Measurements from ENCODE around the gene TLCD1. TPM values are rescaled to one million over a fixed set of nuclear protein-coding genes. Genes with fewer than 3 reads are reported as not detected.

The TLCD1 gene
- total and polyA plus RNA-seq, 10 of the 15 experiments (the other 5 are each of a cell fraction or from before 2014, with no cell fraction given), result 2.9 to 19.8 (median 7.7) TPM

DNA sequence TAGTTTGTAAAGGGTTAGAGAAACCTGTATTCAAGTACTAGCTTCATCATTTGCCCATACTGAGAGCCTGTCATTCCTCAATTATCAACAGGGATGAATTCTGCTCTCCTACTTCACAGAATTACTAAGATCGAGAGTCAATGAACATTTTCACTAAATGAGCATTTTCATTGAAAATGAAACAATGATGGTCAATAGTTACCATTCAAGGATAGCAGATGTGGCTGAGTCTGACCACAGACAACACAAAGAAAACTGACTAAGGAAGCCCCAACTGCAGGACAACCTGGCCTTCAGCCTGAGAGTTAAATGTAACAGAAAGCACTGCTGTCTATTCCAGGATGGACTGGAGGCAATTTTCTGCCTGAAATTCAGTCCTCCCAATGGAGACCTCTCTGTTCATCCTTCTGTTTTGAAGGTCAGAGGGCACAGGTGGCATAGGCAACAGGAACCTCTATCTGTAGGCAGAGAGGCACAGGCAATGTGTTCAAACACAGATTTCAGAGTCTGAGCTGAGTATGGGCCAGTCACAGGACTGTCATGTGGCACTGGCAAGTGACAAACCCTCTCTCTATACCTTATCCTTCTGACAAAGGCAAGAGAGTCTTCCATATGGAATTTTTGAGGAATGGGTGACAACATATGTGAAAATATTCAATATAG, 37.2 kb upstream of the TLCD1 start:
- Histone ChIP-seq H3K79me2 (ENCODE audit: control insufficient read depth, insufficient read depth, low read length) (no peaks in the 10 kb centered on the region), H3K4me3 (no peak overlapping the region), H2AFZ (ENCODE audit: control insufficient read depth, low read depth, low read length) (no peak overlapping the region), H3K27me3 (replicated peaks in 1 of 2; ENCODE audit: control insufficient read depth in 2 of 2, insufficient read depth in 2 of 2, low read length in 1 of 2) (no peaks in the 10 kb centered on the region), H3K4me2 (ENCODE audit: control insufficient read depth, insufficient read depth) (peak overlapping the region; percentile 59), H3K9ac (ENCODE audit: control insufficient read depth, insufficient read depth, low read length) (no peak overlapping the region; the same call in 1 of the 2 replicates), H3K36me3 (ENCODE audit: control insufficient read depth in 2 of 2, insufficient read depth in 2 of 2, low read length in 1 of 2) (peaks cover 11 to 25% of the 10 kb centered on the region in 2 experiments), H3K4me1 (ENCODE audit: control insufficient read depth, insufficient read depth, low read length) (peaks cover 15% of the 10 kb centered on the region), H4K20me1 (ENCODE audit: control insufficient read depth, insufficient read depth) (no peaks in the 10 kb centered on the region; the same call in 1 of the 2 replicates), H3K27ac (ENCODE audit: control insufficient read depth, insufficient read depth) (peak overlapping the region; percentile 48), H3K9me3 (replicated peaks; ENCODE audit: control insufficient read depth, insufficient read depth, low read length) (no peaks in the 10 kb centered on the region)
- CTCF ChIA-PET, result interaction anchor here (0.6 to 7.3 kb wide), 60 partner anchors 10 to 354 kb away, joined by 3 to 175 read pairs (median 8); partner anchors contain the start of genes DHRS13, ERAL1, FAM222B and FLOT2
- in situ Hi-C loops (cut with MboI), result no loop called here
- DNase-seq (ENCODE audit: low read depth, low spot score) (no peak), FAIRE-seq (peak; percentile 86), ATAC-seq (peak; percentile 92)
- 6% methylated on average over 1 of the region's 1 CpG for WGBS (ENCODE audit: insufficient coverage, insufficient replicate concordance, low lambda C conversion rate, missing lambda C conversion rate)
- SMC1A ChIA-PET (ENCODE audit: uncharacterized antibody, unreplicated experiment), result interaction anchor here (0.6 to 4.9 kb wide), 49 partner anchors 11 to 196 kb away, joined by 3 to 60 read pairs (median 4); partner anchors contain the start of genes DHRS13, FAM222B, FLOT2 and NEK8
- BruUV-seq (replicated peaks), result no TSS peak
- POLR2A ChIA-PET, result interaction anchor here (0.5 to 3.6 kb wide), 14 partner anchors 11 to 335 kb away, joined by 3 to 19 read pairs (median 4); partner anchors contain the start of genes DHRS13 and TLCD1
- RAD21 ChIA-PET (ENCODE audit: unreplicated experiment), result interaction anchor here (0.6 to 6.1 kb wide), 51 partner anchors 9 to 628 kb away, joined by 3 to 109 read pairs (median 5); partner anchors contain the start of genes DHRS13, ERAL1, FAM222B and FLOT2
- intact Hi-C loops (cut with micrococcal nuclease; ENCODE audit: unreplicated experiment), result loop anchor here (1.0 to 5.0 kb wide), 5 partner anchors 36 to 153 kb away; partner anchors contain the start of gene FAM222B
- TF ChIP-seq BRCA1 (IDR thresholded peaks at IDR 0.05; ENCODE audit: low read depth, low read length), result no peak
- peak; percentile 74 for TF ChIP-seq EED (IDR thresholded peaks at IDR 0.05; ENCODE audit: low read depth)
- TF ChIP-seq CREM (IDR thresholded peaks at IDR 0.05; ENCODE audit: low read depth), result peak; percentile 23; the same call in 1 of the 2 replicates
- TF ChIP-seq, protein P1, sequence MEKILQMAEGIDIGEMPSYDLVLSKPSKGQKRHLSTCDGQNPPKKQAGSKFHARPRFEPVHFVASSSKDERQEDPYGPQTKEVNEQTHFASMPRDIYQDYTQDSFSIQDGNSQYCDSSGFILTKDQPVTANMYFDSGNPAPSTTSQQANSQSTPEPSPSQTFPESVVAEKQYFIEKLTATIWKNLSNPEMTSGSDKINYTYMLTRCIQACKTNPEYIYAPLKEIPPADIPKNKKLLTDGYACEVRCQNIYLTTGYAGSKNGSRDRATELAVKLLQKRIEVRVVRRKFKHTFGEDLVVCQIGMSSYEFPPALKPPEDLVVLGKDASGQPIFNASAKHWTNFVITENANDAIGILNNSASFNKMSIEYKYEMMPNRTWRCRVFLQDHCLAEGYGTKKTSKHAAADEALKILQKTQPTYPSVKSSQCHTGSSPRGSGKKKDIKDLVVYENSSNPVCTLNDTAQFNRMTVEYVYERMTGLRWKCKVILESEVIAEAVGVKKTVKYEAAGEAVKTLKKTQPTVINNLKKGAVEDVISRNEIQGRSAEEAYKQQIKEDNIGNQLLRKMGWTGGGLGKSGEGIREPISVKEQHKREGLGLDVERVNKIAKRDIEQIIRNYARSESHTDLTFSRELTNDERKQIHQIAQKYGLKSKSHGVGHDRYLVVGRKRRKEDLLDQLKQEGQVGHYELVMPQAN (conservative IDR thresholded peaks at IDR 0.05), result peak; percentile 51; the same call in 1 of the 2 replicates
- TF ChIP-seq, protein P2, sequence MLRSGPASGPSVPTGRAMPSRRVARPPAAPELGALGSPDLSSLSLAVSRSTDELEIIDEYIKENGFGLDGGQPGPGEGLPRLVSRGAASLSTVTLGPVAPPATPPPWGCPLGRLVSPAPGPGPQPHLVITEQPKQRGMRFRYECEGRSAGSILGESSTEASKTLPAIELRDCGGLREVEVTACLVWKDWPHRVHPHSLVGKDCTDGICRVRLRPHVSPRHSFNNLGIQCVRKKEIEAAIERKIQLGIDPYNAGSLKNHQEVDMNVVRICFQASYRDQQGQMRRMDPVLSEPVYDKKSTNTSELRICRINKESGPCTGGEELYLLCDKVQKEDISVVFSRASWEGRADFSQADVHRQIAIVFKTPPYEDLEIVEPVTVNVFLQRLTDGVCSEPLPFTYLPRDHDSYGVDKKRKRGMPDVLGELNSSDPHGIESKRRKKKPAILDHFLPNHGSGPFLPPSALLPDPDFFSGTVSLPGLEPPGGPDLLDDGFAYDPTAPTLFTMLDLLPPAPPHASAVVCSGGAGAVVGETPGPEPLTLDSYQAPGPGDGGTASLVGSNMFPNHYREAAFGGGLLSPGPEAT (IDR thresholded peaks at IDR 0.05; ENCODE audit: low read depth), result peak; percentile 27; the same call in 1 of the 2 replicates
- TF ChIP-seq CHD2 (IDR thresholded peaks at IDR 0.05; ENCODE audit: borderline replicate concordance, low read depth, low read length), result no peak
- peak; percentile 96 for TF ChIP-seq RUNX3 (IDR thresholded peaks at IDR 0.05; ENCODE audit: low read length)
- 0 out of 2 replicates have a peak, but pooled peaks have one; percentile 38 for TF ChIP-seq DPF2 (IDR thresholded peaks at IDR 0.05)
- TF ChIP-seq, protein P3, sequence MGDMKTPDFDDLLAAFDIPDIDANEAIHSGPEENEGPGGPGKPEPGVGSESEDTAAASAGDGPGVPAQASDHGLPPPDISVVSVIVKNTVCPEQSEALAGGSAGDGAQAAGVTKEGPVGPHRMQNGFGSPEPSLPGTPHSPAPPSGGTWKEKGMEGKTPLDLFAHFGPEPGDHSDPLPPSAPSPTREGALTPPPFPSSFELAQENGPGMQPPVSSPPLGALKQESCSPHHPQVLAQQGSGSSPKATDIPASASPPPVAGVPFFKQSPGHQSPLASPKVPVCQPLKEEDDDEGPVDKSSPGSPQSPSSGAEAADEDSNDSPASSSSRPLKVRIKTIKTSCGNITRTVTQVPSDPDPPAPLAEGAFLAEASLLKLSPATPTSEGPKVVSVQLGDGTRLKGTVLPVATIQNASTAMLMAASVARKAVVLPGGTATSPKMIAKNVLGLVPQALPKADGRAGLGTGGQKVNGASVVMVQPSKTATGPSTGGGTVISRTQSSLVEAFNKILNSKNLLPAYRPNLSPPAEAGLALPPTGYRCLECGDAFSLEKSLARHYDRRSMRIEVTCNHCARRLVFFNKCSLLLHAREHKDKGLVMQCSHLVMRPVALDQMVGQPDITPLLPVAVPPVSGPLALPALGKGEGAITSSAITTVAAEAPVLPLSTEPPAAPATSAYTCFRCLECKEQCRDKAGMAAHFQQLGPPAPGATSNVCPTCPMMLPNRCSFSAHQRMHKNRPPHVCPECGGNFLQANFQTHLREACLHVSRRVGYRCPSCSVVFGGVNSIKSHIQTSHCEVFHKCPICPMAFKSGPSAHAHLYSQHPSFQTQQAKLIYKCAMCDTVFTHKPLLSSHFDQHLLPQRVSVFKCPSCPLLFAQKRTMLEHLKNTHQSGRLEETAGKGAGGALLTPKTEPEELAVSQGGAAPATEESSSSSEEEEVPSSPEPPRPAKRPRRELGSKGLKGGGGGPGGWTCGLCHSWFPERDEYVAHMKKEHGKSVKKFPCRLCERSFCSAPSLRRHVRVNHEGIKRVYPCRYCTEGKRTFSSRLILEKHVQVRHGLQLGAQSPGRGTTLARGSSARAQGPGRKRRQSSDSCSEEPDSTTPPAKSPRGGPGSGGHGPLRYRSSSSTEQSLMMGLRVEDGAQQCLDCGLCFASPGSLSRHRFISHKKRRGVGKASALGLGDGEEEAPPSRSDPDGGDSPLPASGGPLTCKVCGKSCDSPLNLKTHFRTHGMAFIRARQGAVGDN (IDR thresholded peaks at IDR 0.05), result 0 out of 2 replicates have a peak, but pooled peaks have one; percentile 15
- 0 out of 2 replicates have a peak, but pooled peaks have one; percentile 7 for TF ChIP-seq CREB1 (IDR thresholded peaks at IDR 0.05; ENCODE audit: low read depth)
- TF ChIP-seq CBFB (IDR thresholded peaks at IDR 0.05; ENCODE audit: low read depth), result peak; percentile 59; the same call in 1 of the 2 replicates
- 0 out of 2 replicates have a peak, but pooled peaks have one; percentile 19 for TF ChIP-seq NR2F1 (conservative IDR thresholded peaks at IDR 0.05)
- TF ChIP-seq ZNF384 (IDR thresholded peaks at IDR 0.05; ENCODE audit: borderline replicate concordance, low read depth, low read length), result no peak
- TF ChIP-seq EP300 (IDR thresholded peaks at IDR 0.05; ENCODE audit: borderline replicate concordance in 1 of 2, control insufficient read depth in 1 of 2, low read depth in 2 of 2, low read length in 2 of 2), result peak in 1 of 2 experiments; percentile 33; a peak in 1 of 4 replicates
- peak; percentile 46; the same call in 1 of the 2 replicates for TF ChIP-seq LARP7 (IDR thresholded peaks at IDR 0.05)

All from GM12878 (cell line).